ENCODE measurements around the gene ZNF202.
"Not testable (repeated sequence)": the region's sequence is repeated elsewhere in the genome, so short reads cannot be mapped to it uniquely, and the experiment has no call there.

ZNF202 gene

GRCh38 chr11:123740787-123741158 is 687 bp downstream of the ZNF202 start:
- no peak for DNase-seq (ENCODE audit: low read depth)

DNA sequence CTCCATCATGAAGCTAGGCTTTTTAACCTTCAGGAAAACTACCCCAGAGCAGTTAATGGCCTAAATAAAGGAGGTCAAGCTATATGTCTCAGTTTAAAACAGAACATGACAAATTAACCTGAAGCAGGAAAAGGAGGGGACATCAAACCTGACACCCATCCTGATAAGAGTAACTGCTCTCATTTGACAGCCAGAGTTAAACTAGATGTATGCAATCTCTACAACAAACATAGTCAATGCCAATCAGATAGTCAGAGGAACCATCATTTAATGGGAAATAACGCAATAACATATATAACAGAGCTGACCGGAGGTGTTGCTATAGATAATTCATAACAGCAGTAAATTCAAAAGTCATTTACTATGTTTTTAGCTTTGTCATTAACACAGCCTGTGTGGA is 3.1 kb downstream of the ZNF202 start:
- DNase-seq (ENCODE audit: low read depth), result no peak

DNA sequence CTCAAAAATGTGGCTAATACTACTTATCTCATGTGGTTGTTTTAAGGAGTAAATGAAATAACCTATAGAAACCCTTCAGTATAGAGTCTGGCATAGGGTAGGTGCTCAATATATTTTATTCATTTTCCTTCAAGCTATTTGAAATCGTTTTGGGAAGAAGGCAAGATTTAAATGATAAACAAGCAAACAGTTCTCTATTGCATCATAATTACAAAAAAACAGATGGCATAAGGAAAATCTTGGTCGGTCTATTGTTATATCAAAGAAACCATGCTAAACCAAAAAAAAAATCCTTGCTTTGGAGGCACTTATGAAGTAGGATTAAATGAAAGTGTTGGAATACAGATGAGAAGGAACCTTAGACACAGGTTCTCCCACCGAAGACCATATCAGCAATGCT is 4.7 kb downstream of the ZNF202 start:
- no peak for DNase-seq (ENCODE audit: low read depth)

DNA sequence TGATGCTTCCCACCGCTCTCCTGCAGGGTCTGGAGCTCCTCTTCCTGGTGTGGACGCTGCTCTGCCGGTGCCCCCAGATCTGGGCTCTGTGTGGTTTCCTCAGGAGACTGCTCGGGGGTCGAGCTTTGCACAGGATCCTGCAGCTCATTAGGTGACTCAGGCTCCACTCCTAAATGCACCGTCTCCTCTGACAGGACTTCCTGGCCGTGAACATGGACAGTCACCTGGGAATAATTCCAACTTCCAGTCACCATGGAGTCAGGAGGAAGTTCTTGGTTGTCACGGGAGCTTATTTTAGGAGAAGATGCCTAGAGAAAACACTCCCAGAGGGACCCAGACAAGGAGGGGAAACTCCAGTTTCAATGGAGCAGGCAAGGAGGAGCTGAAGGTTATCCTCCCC is 11.9 kb downstream of the ZNF202 start:
- no peak for DNase-seq (ENCODE audit: low read depth)

GRCh38 chr11:123725995-123726655 is 15.3 kb downstream of the ZNF202 start:
- no peak for DNase-seq (ENCODE audit: low read depth)

DNA sequence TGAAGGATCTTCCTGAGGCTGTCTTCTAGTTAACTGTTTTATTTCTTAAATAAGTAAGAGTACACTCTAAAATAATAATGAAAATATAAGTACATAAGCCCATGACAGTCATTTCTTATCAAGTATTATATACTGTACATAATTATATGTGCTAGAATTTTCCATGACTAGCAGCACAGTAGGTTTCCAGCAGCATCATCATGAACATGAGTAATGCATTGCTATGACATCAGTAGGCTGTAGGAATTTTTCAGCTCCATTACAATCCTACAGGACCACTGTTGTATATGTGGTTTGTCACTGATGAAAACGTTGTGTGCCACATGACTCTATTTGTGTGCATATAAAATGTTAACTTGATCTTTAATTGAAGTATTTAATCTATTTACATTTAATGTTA is 22.0 kb downstream of the ZNF202 start:
- no peak for DNase-seq (ENCODE audit: low read depth)

- no peak for DNase-seq (ENCODE audit: low read depth)
These were observed 23.0 kb downstream of the ZNF202 start for GRCh38 chr11:123718469-123718868.

- no peak for DNase-seq (ENCODE audit: low read depth)
These were observed 23.4 kb downstream of the ZNF202 start for GRCh38 chr11:123718063-123718462.

DNA sequence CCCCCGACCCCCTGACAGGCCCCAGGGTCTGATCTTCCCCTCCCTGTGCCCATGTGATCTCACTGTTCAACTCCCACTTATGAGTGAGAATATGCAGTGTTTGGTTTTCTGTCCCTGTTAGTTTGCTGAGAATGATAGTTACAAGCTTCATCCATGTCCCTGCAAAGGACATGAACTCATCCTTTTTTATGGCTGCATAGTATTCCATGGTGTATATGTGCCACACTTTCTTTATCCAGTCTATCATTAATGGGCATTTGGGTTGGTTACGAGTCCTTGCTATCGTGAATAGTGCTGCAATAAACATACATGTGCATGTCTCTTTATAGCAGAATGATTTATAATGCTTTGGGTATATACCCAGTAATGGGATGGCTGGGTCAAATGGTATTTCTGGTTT is 28.8 kb downstream of the ZNF202 start:
- DNase-seq (ENCODE audit: low read depth), result not testable (repeated sequence)

DNA sequence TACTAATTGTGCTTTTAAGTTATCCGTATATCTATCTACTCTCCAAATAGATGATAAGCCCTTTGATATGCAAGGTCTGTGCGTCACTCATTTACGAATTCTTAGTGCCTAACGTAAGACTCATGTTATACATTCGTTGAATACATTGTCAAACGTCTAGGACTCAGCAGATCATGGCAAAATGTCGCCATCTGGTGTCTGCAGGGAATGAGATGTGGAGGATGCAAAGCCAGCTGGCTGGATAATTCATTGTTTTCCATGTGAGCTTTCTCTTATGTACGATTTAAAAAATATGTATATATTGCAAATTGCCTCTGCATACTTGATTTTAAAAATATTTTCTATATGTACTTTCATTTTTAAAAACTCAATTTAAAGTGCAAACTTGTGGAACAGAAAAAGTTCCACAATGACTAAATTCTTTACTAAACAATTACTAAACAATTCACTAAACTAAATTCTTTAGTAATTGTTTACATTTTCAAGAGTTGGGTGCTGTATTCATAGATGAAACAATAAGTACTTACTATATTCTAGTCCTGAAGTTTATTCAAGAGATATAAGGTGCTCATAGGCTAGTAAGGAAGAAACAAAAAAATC is 33.8 kb downstream of the ZNF202 start:
- peak; percentile 46 for DNase-seq (ENCODE audit: low read depth)

DNA sequence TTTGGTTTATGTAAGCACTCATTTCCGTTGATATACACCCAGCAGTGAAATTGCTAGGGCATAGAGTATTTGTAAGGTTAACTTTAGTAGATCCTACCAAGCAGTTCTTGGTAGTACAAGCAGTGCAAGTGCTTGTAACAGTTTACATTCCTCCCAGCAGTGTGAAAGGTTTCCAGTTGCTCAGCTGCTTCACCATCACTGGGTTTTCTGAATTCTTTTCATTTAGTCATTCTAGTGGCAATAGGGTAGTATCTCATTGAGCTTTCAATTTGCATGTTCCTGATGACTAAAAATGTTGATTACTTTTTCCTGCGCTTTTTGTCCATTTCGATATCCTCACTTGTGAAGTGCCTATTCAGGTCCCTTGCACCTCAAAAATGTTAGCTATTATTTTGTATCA is 34.3 kb downstream of the ZNF202 start:
- DNase-seq (ENCODE audit: low read depth), result no peak

DNA sequence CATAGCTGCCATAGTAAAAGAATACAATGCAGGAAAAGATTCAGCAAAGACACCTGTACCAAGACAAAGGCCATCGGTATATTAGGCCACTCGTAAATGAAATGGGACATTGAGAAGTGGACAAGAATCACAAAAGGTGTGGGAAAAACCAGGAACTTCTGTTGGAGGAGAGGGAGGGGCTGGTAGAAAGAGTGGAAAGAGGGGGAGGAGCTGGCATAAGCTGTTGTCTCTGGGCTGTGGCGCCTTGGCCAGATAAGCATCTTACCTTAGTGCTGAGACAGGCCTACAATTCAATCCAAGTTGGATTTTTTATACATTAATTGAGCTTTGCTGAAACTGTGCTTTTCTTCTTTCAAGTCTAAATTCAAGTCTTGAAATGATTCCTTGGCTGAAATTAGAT is 37.1 kb downstream of the ZNF202 start:
- no peak for DNase-seq (ENCODE audit: low read depth)

DNA sequence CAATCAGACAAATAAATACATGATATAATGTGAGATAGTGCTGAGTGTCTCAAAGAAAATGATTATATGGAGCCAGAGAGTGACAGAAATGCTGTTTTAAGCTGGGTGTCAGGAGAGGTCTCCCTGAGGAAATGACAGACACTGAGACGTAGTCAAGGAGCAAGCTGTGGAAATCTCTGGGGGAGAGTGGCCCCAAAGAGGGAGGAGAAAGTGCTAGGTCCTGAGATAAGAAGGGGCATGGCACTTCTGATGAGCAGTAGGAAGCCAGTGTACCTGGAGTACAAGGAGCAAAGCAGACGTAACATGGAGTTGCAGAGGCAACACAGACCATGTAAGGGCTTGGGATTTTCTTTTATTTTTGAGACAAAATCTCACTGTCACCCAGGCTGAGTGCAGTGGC is 38.8 kb downstream of the ZNF202 start:
- no peak for DNase-seq (ENCODE audit: low read depth)

- DNase-seq (ENCODE audit: low read depth), result no peak
These were observed 39.3 kb downstream of the ZNF202 start for GRCh38 chr11:123702139-123702538.

DNA sequence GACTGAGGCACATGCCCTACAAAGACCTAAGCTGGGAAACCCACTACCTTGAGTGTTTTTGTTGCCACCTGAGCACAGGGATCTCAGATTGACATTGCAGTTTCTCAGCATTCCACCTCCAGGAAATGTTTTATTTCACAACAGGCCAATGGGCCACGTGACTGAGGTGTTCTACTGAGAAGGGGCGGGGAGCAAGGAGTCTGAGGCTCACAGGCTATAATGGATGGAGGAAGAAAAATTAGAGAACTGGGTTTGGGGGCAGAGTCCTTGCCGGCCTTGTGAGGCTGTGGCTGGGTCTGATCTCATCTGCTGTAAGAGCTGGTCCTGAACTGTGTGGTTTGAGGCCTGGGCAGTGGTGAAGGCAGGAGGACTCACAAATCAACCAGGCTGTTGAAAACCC is 40.7 kb downstream of the ZNF202 start:
- DNase-seq (ENCODE audit: low read depth), result no peak

DNA sequence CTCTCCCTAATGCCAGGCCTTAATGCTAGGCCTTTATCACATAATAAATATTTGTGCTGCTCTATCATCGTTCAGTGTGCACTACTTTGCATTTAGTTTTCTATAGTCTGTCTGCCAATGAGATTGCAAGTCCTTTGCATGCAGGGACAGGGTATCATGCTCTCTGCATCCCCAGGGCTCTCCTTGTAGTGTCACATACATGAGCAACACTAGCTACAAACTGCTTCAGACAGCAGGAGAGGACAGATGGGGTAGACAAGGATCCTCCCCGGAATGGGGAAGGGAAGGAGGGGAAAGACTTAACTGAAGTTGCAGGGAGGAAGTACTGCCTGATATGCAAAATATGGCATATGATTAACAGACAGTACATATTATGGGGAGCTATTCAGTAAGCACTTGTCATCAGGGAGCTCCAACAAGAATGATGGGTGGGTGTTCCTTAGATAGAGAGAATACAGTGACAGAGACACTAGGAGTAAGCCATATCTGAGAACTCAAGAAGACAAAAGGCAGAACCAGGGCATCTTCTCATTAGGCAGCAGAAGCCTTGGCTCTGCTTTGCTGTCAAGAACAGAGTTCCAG is 42.8 kb downstream of the ZNF202 start:
- DNase-seq (ENCODE audit: low read depth), result no peak

DNA sequence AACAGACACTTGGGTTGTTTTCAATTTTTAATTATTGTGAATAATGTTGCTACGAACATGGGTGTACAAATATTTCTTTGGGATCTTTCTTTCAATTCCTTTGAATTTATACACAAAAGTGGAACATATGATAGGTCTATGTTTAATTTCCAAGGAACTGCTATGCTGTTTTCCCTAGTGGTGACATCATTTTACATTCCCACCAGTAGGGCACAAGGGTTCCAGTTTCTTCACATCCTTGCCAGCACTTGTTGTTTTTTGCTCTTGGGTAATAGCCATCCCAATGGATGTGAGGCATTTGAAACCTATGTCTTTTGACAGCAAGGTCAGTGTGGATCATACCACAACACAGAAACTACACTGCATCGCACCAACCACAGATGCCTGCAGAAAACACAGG is 45.3 kb downstream of the ZNF202 start:
- DNase-seq (ENCODE audit: low read depth), result no peak

GRCh38 chr11:123695231-123695630 is 46.2 kb downstream of the ZNF202 start:
- no peak for DNase-seq (ENCODE audit: low read depth)

GRCh38 chr11:123694551-123694950 is 46.9 kb downstream of the ZNF202 start:
- DNase-seq (ENCODE audit: low read depth), result no peak

GRCh38 chr11:123692961-123693360 is 48.5 kb downstream of the ZNF202 start:
- DNase-seq (ENCODE audit: low read depth), result no peak

GRCh38 chr11:123690485-123690884 is 51.0 kb downstream of the ZNF202 start:
- DNase-seq (ENCODE audit: low read depth), result no peak

GRCh38 chr11:123684601-123685000 is 56.9 kb downstream of the ZNF202 start:
- DNase-seq (ENCODE audit: low read depth), result no peak

GRCh38 chr11:123683428-123684170 is 57.9 kb downstream of the ZNF202 start:
- DNase-seq (ENCODE audit: low read depth), result no peak
